Measurements from ENCODE around the gene MT2A.

- no peak for TF ChIP-seq POLR2A (IDR thresholded peaks at IDR 0.05; ENCODE audit: low read length)
- no peak for TF ChIP-seq GATA1 (IDR thresholded peaks at IDR 0.05; ENCODE audit: low read depth, low read length)
These were observed 44.8 kb downstream of the MT2A start for GRCh38 chr16:56653218-56653617.
